ENCODE data around the gene NOL11. TPM values are rescaled to one million over a fixed set of nuclear protein-coding genes. Genes with fewer than 3 reads are reported as not detected.

Gene NOL11
- total and polyA plus RNA-seq, 2 experiments from 2014 or later: 30.3 to 37.2 TPM

- no peak overlapping the region for H3K4me2 ChIP-seq (ENCODE audit: unreplicated experiment)
- in situ Hi-C loops (cut with MboI): no loop called here
- WGBS, 2 experiments (ENCODE audit: low coverage in 1 of 2, low lambda C conversion rate in 2 of 2, missing lambda C conversion rate in 2 of 2): 68 to 85% methylated on average over 2 of the region's 2 CpGs
- no peaks in the 10 kb centered on the region for H3K79me2 ChIP-seq (ENCODE audit: insufficient read depth)
- H3K27me3 ChIP-seq (replicated peaks; ENCODE audit: insufficient read depth): no peaks in the 10 kb centered on the region
- H3K36me3 ChIP-seq (ENCODE audit: low read depth): no peaks in the 10 kb centered on the region
- no peak overlapping the region for H3K9ac ChIP-seq
- H3K4me3 ChIP-seq: no peak overlapping the region
- H3K9me2 ChIP-seq (ENCODE audit: insufficient read depth): no peaks in the 10 kb centered on the region
- no peak for DNase-seq
- no peaks in the 10 kb centered on the region for H3K4me1 ChIP-seq (ENCODE audit: insufficient read depth)
- no peaks in the 10 kb centered on the region for H4K20me1 ChIP-seq (ENCODE audit: insufficient read depth)
- no peak overlapping the region for H2AFZ ChIP-seq
- no peaks in the 10 kb centered on the region for H3F3A ChIP-seq (ENCODE audit: insufficient read depth)
- no peak for TF ChIP-seq EZH2phosphoT487 (IDR thresholded peaks at IDR 0.05; ENCODE audit: insufficient read depth, low read depth)
- TF ChIP-seq EZH2 (IDR thresholded peaks at IDR 0.05; ENCODE audit: insufficient read depth, poor library complexity, severe bottlenecking): no peak
- no peak overlapping the region for H3K27ac ChIP-seq
- H3K9me3 ChIP-seq (ENCODE audit: low read depth): no peaks in the 10 kb centered on the region
These were observed 47.9 kb downstream of the NOL11 start for GRCh38 chr17:67765623-67766022.

- Histone ChIP-seq H3K9me2 (ENCODE audit: insufficient read depth) (no peaks in the 10 kb centered on the region), H3K9ac (no peak overlapping the region), H3K4me1 (ENCODE audit: insufficient read depth) (no peaks in the 10 kb centered on the region), H2AFZ (no peak overlapping the region), H3K27ac (no peak overlapping the region), H3K9me3 (ENCODE audit: low read depth) (no peaks in the 10 kb centered on the region), H3K4me2 (ENCODE audit: unreplicated experiment) (no peak overlapping the region), H3K27me3 (replicated peaks; ENCODE audit: insufficient read depth) (no peaks in the 10 kb centered on the region), H3K36me3 (ENCODE audit: low read depth) (no peaks in the 10 kb centered on the region), H4K20me1 (ENCODE audit: insufficient read depth) (no peaks in the 10 kb centered on the region), H3F3A (ENCODE audit: insufficient read depth) (no peaks in the 10 kb centered on the region), H3K4me3 (no peak overlapping the region), H3K79me2 (ENCODE audit: insufficient read depth) (no peaks in the 10 kb centered on the region)
- DNase-seq: no peak
- in situ Hi-C loops (cut with MboI): no loop called here
- WGBS, 2 experiments (ENCODE audit: low coverage in 1 of 2, low lambda C conversion rate in 2 of 2, missing lambda C conversion rate in 2 of 2): 85 to 90% methylated on average over 5 of the region's 5 CpGs
- TF ChIP-seq EZH2phosphoT487 (IDR thresholded peaks at IDR 0.05; ENCODE audit: insufficient read depth, low read depth) (no peak), EZH2 (IDR thresholded peaks at IDR 0.05; ENCODE audit: insufficient read depth, poor library complexity, severe bottlenecking) (no peak)
These were observed 51.5 kb downstream of the NOL11 start for GRCh38 chr17:67769231-67769630.

DNA sequence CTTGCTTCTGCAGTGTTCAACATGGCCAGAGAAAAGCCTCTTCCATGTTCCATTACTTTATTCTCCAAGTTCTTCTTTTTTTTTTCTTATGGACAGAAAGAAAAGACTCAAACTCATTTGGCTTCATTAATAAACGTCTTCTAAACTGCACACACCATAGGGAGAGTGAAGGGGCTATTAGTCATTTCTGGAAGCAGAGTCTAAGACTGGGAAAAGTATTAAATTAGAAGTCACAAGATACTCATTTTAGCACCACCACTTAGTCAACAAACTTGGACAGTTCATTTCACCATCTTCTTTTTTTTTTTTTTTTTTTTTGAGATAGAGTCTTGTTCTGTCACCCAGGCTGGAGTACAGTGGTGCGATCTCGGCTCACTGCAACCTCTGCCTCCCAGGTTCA, 52.8 kb downstream of the NOL11 start:
- Histone ChIP-seq H3K27ac (no peak overlapping the region), H3K4me3 (no peak overlapping the region), H3K4me1 (ENCODE audit: insufficient read depth) (no peaks in the 10 kb centered on the region), H3K79me2 (ENCODE audit: insufficient read depth) (no peaks in the 10 kb centered on the region), H3K27me3 (replicated peaks; ENCODE audit: insufficient read depth) (no peaks in the 10 kb centered on the region), H4K20me1 (ENCODE audit: insufficient read depth) (no peaks in the 10 kb centered on the region), H3K4me2 (ENCODE audit: unreplicated experiment) (no peak overlapping the region), H2AFZ (no peak overlapping the region), H3K36me3 (ENCODE audit: low read depth) (no peaks in the 10 kb centered on the region), H3K9ac (no peak overlapping the region), H3K9me3 (ENCODE audit: low read depth) (no peaks in the 10 kb centered on the region), H3F3A (ENCODE audit: insufficient read depth) (no peaks in the 10 kb centered on the region), H3K9me2 (ENCODE audit: insufficient read depth) (no peaks in the 10 kb centered on the region)
- 64 to 73% methylated on average over 3 of the region's 3 CpGs for WGBS, 2 experiments (ENCODE audit: low coverage in 1 of 2, low lambda C conversion rate in 2 of 2, missing lambda C conversion rate in 2 of 2)
- no peak for DNase-seq
- in situ Hi-C loops (cut with MboI): no loop called here
- no peak for TF ChIP-seq EZH2phosphoT487 (IDR thresholded peaks at IDR 0.05; ENCODE audit: insufficient read depth, low read depth)
- TF ChIP-seq EZH2 (IDR thresholded peaks at IDR 0.05; ENCODE audit: insufficient read depth, poor library complexity, severe bottlenecking): no peak

DNA sequence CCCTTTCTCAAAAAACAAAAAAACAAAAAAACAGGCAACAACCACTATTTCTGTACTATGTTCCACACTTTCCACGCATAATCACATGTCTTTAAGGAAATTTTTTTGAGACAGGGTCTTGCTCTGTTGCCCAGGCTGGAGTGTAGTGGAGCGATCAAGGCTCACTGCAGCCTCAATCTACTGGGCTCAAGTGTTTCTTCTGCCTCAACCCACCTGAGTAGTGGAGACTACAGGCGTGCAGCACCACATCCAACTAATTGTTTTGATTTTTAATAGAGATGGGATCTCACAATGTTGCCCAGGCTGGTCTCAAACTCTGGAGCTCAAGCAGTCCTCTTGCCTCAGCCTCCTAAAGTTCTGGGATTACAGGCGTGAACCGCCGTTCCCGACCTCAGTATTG, 54.9 kb downstream of the NOL11 start:
- H3K9me3 ChIP-seq (ENCODE audit: low read depth): no peaks in the 10 kb centered on the region
- DNase-seq: no peak
- H3K4me3 ChIP-seq: no peak overlapping the region
- H2AFZ ChIP-seq: no peak overlapping the region
- H3F3A ChIP-seq (ENCODE audit: insufficient read depth): no peaks in the 10 kb centered on the region
- H3K27ac ChIP-seq: no peak overlapping the region
- no peak overlapping the region for H3K4me2 ChIP-seq (ENCODE audit: unreplicated experiment)
- no peaks in the 10 kb centered on the region for H3K79me2 ChIP-seq (ENCODE audit: insufficient read depth)
- in situ Hi-C loops (cut with MboI): no loop called here
- no peaks in the 10 kb centered on the region for H4K20me1 ChIP-seq (ENCODE audit: insufficient read depth)
- H3K27me3 ChIP-seq (replicated peaks; ENCODE audit: insufficient read depth): no peaks in the 10 kb centered on the region
- no peaks in the 10 kb centered on the region for H3K9me2 ChIP-seq (ENCODE audit: insufficient read depth)
- H3K9ac ChIP-seq: no peak overlapping the region
- no peak for TF ChIP-seq EZH2 (IDR thresholded peaks at IDR 0.05; ENCODE audit: insufficient read depth, poor library complexity, severe bottlenecking)
- TF ChIP-seq EZH2phosphoT487 (IDR thresholded peaks at IDR 0.05; ENCODE audit: insufficient read depth, low read depth): no peak
- WGBS, 2 experiments (ENCODE audit: low coverage in 1 of 2, low lambda C conversion rate in 2 of 2, missing lambda C conversion rate in 2 of 2): 86 to 88% methylated on average over 7 of the region's 7 CpGs
- H3K4me1 ChIP-seq (ENCODE audit: insufficient read depth): no peaks in the 10 kb centered on the region
- H3K36me3 ChIP-seq (ENCODE audit: low read depth): no peaks in the 10 kb centered on the region

GRCh38 chr17:67773246-67773645, 55.5 kb downstream of the NOL11 start:
- H2AFZ ChIP-seq: no peak overlapping the region
- no peaks in the 10 kb centered on the region for H3F3A ChIP-seq (ENCODE audit: insufficient read depth)
- TF ChIP-seq EZH2phosphoT487 (IDR thresholded peaks at IDR 0.05; ENCODE audit: insufficient read depth, low read depth) (no peak), EZH2 (IDR thresholded peaks at IDR 0.05; ENCODE audit: insufficient read depth, poor library complexity, severe bottlenecking) (no peak)
- H3K27me3 ChIP-seq (replicated peaks; ENCODE audit: insufficient read depth): no peaks in the 10 kb centered on the region
- H3K9ac ChIP-seq: no peak overlapping the region
- H4K20me1 ChIP-seq (ENCODE audit: insufficient read depth): no peaks in the 10 kb centered on the region
- no peak overlapping the region for H3K4me2 ChIP-seq (ENCODE audit: unreplicated experiment)
- DNase-seq: no peak
- no peaks in the 10 kb centered on the region for H3K4me1 ChIP-seq (ENCODE audit: insufficient read depth)
- H3K79me2 ChIP-seq (ENCODE audit: insufficient read depth): no peaks in the 10 kb centered on the region
- in situ Hi-C loops (cut with MboI): no loop called here
- no peaks in the 10 kb centered on the region for H3K9me2 ChIP-seq (ENCODE audit: insufficient read depth)
- H3K9me3 ChIP-seq (ENCODE audit: low read depth): no peaks in the 10 kb centered on the region
- no peak overlapping the region for H3K27ac ChIP-seq
- WGBS, 2 experiments (ENCODE audit: low coverage in 1 of 2, low lambda C conversion rate in 2 of 2, missing lambda C conversion rate in 2 of 2): 71 to 73% methylated on average over 7 of the region's 7 CpGs
- no peak overlapping the region for H3K4me3 ChIP-seq
- no peaks in the 10 kb centered on the region for H3K36me3 ChIP-seq (ENCODE audit: low read depth)
